Smooth muscle cell (in vitro differentiated cells): ENCODE measurements around the gene RNASEL. TPM values are rescaled to one million over a fixed set of nuclear protein-coding genes. Genes with fewer than 3 reads are reported as not detected.

Experiments used
- DNase-seq: peaks from one replicate; lab custom pipeline; 2025; ENCODE audit not compliant: unreplicated experiment; lab: John Stamatoyannopoulos, UW
- H2AFZ ChIP-seq: fragments of 200-600 bp; sonication (generic); 2 replicates; pipeline ENCODE4 v1.6.0; 2016; ENCODE audit warnings: antibody characterized with exemption, low read depth, mild to moderate bottlenecking
- H3F3A ChIP-seq: fragments of 200-600 bp; sonication (generic); 2 replicates; pipeline ENCODE4 v1.6.0; 2017; ENCODE audit warnings: antibody characterized with exemption, low read depth
- H3K27ac ChIP-seq: fragments of 200-600 bp; sonication (generic); 2 replicates; pipeline ENCODE4 v1.5.1; 2016; ENCODE audit warnings: low read depth, mild to moderate bottlenecking
- H3K27me3 ChIP-seq: fragments of 200-600 bp; sonication (generic); 2 replicates; pipeline ENCODE4 v1.6.1; 2016; ENCODE audit warnings: low read depth, mild to moderate bottlenecking
- H3K36me3 ChIP-seq: fragments of 200-600 bp; sonication (generic); 2 replicates; pipeline ENCODE4 v1.5.1; 2016; ENCODE audit warnings: low read depth
- H3K4me1 ChIP-seq: fragments of 200-600 bp; sonication (generic); 2 replicates; pipeline ENCODE4 v1.5.1; 2016; ENCODE audit warnings: low read depth
- H3K4me2 ChIP-seq: fragments of 200-600 bp; sonication (generic); 2 replicates; pipeline ENCODE4 v1.6.0; 2016; ENCODE audit warnings: mild to moderate bottlenecking
- H3K4me3 ChIP-seq: fragments of 200-600 bp; sonication (generic); 2 replicates; pipeline ENCODE4 v1.5.1; 2016; ENCODE audit warnings: mild to moderate bottlenecking
- H3K79me2 ChIP-seq: fragments of 200-600 bp; sonication (generic); 2 replicates; pipeline ENCODE4 v1.6.0; 2016; ENCODE audit warnings: low read depth, mild to moderate bottlenecking
- H3K9ac ChIP-seq: fragments of 200-600 bp; sonication (generic); 2 replicates; pipeline ENCODE4 v1.6.0; 2016; ENCODE audit warnings: low read depth
- H3K9me3 ChIP-seq: fragments of 200-600 bp; sonication (generic); replicated peaks from 2 replicates; pipeline ENCODE4 v1.5.1; 2016; ENCODE audit warnings: low read depth
- H4K20me1 ChIP-seq: fragments of 200-600 bp; sonication (generic); 2 replicates; pipeline ENCODE4 v1.6.0; 2016; ENCODE audit warnings: low read depth
- WGBS: methylation state at CpG from one replicate; pipeline ENCODE4 v1.1.7; 2016; ENCODE audit warnings: low lambda C conversion rate; 5-methylcytosine and 5-hydroxymethylcytosine counted together
- polyA plus RNA-seq: library from polyadenylated mRNA; unstranded; fragments of >200 nt; fragmentation: Nextera tagmentation; extraction: Ambion mirVana; gene quantifications from 2 replicates; pipeline ENCODE4 v1.2.1, GENCODE V29; 2016
- total RNA-seq: library from RNA; depleted of rRNA; stranded (reverse); fragments of >200 nt; gene quantifications from 2 replicates; pipeline ENCODE4 v1.2.3, GENCODE V29; 2014
- TF ChIP-seq, protein P1 (sequence below): fragments of 200-600 bp; sonication (generic); IDR thresholded peaks from 2 replicates; pipeline ENCODE4 v1.5.1; 2017; ENCODE audit warnings: borderline replicate concordance, mild to moderate bottlenecking, antibody characterized with exemption; ENCODE audit not compliant: insufficient read depth, poor library complexity, severe bottlenecking

Gene RNASEL
- total and polyA plus RNA-seq, 2 experiments from 2014 or later, result 4.5 to 4.7 TPM

DNA sequence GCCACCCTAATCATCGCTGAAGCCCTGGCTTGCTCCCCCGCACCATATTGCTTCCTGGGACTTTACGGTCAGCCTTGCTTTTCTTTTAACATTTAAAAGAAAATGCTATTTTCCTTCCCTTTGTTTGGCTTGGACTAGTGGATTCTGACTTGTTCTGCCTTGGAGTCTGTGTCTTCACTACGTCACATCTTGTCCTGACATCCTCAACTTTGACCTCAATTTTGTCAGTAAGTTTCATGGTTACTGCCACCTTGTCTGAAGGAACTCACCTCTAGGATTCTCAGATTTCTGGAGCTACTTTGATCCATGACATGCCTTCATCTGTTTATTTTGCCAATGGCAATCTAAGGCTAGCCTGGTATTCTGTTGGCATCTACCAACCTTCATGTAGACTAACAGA lies 4.3 kb downstream of the RNASEL start:
- no peak overlapping the region for H3K4me3 ChIP-seq
- no peak overlapping the region for H3K4me2 ChIP-seq
- H2AFZ ChIP-seq, result no peak overlapping the region
- 96% methylated on average over 4 of the region's 4 CpGs for WGBS
- H3K27me3 ChIP-seq, result no peaks in the 10 kb centered on the region
- no peaks in the 10 kb centered on the region for H3K9me3 ChIP-seq
- no peak for DNase-seq
- H3K9ac ChIP-seq, result no peak overlapping the region
- TF ChIP-seq, protein P1, sequence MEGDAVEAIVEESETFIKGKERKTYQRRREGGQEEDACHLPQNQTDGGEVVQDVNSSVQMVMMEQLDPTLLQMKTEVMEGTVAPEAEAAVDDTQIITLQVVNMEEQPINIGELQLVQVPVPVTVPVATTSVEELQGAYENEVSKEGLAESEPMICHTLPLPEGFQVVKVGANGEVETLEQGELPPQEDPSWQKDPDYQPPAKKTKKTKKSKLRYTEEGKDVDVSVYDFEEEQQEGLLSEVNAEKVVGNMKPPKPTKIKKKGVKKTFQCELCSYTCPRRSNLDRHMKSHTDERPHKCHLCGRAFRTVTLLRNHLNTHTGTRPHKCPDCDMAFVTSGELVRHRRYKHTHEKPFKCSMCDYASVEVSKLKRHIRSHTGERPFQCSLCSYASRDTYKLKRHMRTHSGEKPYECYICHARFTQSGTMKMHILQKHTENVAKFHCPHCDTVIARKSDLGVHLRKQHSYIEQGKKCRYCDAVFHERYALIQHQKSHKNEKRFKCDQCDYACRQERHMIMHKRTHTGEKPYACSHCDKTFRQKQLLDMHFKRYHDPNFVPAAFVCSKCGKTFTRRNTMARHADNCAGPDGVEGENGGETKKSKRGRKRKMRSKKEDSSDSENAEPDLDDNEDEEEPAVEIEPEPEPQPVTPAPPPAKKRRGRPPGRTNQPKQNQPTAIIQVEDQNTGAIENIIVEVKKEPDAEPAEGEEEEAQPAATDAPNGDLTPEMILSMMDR, result no peak
- no peaks in the 10 kb centered on the region for H3K36me3 ChIP-seq
- H3F3A ChIP-seq, result no peaks in the 10 kb centered on the region
- H3K27ac ChIP-seq, result no peak overlapping the region
- H3K4me1 ChIP-seq, result no peaks in the 10 kb centered on the region
- no peaks in the 10 kb centered on the region for H3K79me2 ChIP-seq
- no peaks in the 10 kb centered on the region for H4K20me1 ChIP-seq

DNA sequence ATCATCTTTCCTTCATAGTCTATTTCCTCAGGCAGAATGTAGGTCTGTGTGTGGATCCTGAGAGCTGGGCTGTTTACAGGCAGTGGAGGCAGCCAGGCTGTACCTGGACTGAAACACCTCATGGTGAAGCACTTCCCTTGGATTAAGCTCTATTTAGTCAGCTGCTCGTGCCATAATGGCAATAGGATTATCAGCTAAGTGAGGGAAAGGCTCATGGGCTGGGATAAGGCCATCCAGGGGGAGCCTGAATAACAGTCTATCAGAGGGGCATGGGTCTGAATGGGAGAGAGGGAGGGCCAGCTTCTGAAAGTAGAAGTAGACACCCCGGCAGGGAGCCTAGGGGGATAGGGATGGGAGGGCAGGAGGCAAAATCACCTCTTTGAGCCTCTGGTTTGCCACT lies 8.3 kb downstream of the RNASEL start:
- H3K4me3 ChIP-seq, result no peak overlapping the region
- H4K20me1 ChIP-seq, result no peaks in the 10 kb centered on the region
- H3K27me3 ChIP-seq, result no peaks in the 10 kb centered on the region
- no peaks in the 10 kb centered on the region for H3K79me2 ChIP-seq
- no peak overlapping the region for H2AFZ ChIP-seq
- no peaks in the 10 kb centered on the region for H3K36me3 ChIP-seq
- TF ChIP-seq, protein P1, result no peak
- H3K27ac ChIP-seq, result no peak overlapping the region
- no peaks in the 10 kb centered on the region for H3K4me1 ChIP-seq
- H3K4me2 ChIP-seq, result no peak overlapping the region
- H3K9me3 ChIP-seq, result no peaks in the 10 kb centered on the region
- H3K9ac ChIP-seq, result no peak overlapping the region
- peaks cover 1% of the 10 kb centered on the region for H3F3A ChIP-seq
- DNase-seq, result no peak
- WGBS, result 83% methylated on average over 2 of the region's 2 CpGs

DNA sequence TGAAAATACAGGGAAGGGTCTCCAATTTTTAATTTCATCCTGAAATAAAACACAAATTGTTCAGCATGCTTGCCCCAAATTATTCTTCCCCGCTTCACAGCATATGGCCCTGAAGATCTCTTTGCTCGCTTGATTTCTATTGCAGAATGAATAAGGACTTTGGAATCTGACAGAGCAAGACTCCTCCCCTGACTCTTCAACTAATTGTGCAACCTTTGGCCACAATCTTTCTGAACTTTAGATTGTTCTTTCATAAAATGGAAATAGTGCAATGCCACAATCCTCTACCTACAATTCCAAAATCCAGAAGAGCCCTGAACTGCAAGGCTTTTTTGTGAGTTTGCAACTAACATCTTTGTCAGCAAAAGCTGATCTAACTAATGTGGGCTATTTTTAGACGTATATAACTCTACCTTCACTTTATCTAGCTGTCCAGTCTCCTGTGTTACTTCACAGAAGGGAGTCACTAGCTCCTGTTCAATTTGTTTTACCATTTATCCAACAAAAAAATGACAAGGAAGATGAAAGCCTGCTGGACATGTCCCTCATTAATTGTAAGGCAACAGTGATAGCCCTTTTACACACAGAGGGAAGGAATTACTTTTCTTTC lies 13.4 kb downstream of the RNASEL start:
- no peaks in the 10 kb centered on the region for H3K9me3 ChIP-seq
- no peak for DNase-seq
- no peak overlapping the region for H2AFZ ChIP-seq
- H3K79me2 ChIP-seq, result no peaks in the 10 kb centered on the region
- no peaks in the 10 kb centered on the region for H4K20me1 ChIP-seq
- H3K27me3 ChIP-seq, result no peaks in the 10 kb centered on the region
- peak overlapping the region; percentile 54 for H3K27ac ChIP-seq
- no peak overlapping the region for H3K9ac ChIP-seq
- no peaks in the 10 kb centered on the region for H3K4me1 ChIP-seq
- H3K4me2 ChIP-seq, result peak overlapping the region; percentile 58
- WGBS, result 52% methylated on average over 3 of the region's 3 CpGs
- H3K36me3 ChIP-seq, result no peaks in the 10 kb centered on the region
- H3K4me3 ChIP-seq, result no peak overlapping the region
- TF ChIP-seq, protein P1, result no peak
- peaks cover 3% of the 10 kb centered on the region for H3F3A ChIP-seq

DNA sequence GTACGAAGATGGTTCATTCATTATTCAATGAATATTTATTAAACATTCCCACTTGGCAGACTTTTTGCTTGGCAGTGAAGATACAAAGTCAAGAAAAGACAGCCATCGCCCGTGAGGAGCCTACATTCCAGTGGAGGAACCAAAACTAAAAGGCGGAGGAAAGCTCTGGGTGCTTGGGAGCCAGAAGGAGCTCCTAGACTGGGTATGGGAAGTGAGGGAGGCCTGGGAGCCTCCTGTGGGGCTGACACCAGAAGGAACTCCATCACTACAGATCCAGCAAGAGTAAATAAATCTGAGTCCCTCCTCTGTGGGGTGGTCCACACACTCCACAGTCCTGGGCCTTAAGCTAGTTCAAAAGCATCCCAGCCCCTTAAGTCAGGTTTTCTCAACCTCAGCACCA lies 14.9 kb downstream of the RNASEL start:
- Histone ChIP-seq H3K4me2 (no peak overlapping the region), H3K79me2 (no peaks in the 10 kb centered on the region), H3K27ac (no peak overlapping the region), H3K27me3 (no peaks in the 10 kb centered on the region), H3K36me3 (no peaks in the 10 kb centered on the region), H3K4me1 (no peaks in the 10 kb centered on the region), H3K9ac (no peak overlapping the region), H4K20me1 (no peaks in the 10 kb centered on the region), H2AFZ (no peak overlapping the region), H3K4me3 (no peak overlapping the region), H3K9me3 (no peaks in the 10 kb centered on the region), H3F3A (peaks cover 3% of the 10 kb centered on the region)
- no peak for DNase-seq
- TF ChIP-seq, protein P1, result no peak
- 97% methylated on average over 4 of the region's 4 CpGs for whole genome bisulfite sequencing
